AML-193 (cell line): Measurements from ENCODE around the gene RIMBP3B.
"Not testable (repeated sequence)": the region's sequence is repeated elsewhere in the genome, so short reads cannot be mapped to it uniquely, and the experiment has no call there.

ENCODE experiments used
- DNase-seq, 2 experiments: peaks; one replicate each; lab custom pipeline; 2025; lab: John Stamatoyannopoulos, UW

Gene RIMBP3B, protein sequence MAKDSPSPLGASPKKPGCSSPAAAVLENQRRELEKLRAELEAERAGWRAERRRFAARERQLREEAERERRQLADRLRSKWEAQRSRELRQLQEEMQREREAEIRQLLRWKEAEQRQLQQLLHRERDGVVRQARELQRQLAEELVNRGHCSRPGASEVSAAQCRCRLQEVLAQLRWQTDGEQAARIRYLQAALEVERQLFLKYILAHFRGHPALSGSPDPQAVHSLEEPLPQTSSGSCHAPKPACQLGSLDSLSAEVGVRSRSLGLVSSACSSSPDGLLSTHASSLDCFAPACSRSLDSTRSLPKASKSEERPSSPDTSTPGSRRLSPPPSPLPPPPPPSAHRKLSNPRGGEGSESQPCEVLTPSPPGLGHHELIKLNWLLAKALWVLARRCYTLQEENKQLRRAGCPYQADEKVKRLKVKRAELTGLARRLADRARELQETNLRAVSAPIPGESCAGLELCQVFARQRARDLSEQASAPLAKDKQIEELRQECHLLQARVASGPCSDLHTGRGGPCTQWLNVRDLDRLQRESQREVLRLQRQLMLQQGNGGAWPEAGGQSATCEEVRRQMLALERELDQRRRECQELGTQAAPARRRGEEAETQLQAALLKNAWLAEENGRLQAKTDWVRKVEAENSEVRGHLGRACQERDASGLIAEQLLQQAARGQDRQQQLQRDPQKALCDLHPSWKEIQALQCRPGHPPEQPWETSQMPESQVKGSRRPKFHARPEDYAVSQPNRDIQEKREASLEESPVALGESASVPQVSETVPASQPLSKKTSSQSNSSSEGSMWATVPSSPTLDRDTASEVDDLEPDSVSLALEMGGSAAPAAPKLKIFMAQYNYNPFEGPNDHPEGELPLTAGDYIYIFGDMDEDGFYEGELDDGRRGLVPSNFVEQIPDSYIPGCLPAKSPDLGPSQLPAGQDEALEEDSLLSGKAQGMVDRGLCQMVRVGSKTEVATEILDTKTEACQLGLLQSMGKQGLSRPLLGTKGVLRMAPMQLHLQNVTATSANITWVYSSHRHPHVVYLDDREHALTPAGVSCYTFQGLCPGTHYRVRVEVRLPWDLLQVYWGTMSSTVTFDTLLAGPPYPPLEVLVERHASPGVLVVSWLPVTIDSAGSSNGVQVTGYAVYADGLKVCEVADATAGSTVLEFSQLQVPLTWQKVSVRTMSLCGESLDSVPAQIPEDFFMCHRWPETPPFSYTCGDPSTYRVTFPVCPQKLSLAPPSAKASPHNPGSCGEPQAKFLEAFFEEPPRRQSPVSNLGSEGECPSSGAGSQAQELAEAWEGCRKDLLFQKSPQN (N-terminal part only)

DNA sequence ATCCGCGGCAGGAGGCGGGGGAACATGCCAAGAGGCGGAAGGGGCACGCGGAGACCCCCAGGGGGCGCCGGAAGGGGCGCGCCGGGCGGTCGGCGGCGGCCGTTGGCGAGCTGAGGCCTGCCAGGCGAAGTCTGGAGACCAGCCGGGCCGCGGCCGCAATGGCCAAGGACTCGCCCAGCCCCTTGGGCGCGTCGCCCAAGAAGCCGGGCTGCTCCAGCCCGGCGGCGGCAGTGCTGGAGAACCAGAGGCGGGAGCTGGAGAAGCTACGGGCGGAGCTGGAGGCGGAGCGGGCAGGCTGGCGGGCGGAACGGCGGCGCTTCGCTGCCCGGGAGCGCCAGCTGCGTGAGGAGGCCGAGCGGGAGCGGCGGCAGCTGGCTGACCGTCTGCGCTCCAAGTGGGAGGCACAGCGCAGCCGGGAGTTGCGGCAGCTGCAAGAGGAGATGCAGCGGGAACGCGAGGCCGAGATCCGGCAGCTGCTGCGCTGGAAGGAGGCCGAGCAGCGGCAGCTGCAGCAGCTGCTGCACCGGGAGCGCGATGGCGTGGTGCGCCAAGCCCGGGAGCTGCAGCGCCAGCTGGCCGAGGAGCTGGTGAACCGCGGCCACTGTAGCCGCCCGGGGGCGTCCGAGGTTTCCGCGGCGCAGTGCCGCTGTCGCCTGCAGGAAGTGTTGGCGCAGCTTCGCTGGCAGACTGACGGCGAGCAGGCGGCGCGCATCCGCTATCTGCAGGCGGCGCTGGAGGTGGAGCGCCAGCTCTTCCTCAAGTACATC, at the start of gene RIMBP3B:
RIMBP3B (plus strand) TSS at position 51 of the 767 bp plus-strand sequence; CDS start at position 159, 108 bp downstream.
- DNase-seq, result not testable (repeated sequence)

DNA sequence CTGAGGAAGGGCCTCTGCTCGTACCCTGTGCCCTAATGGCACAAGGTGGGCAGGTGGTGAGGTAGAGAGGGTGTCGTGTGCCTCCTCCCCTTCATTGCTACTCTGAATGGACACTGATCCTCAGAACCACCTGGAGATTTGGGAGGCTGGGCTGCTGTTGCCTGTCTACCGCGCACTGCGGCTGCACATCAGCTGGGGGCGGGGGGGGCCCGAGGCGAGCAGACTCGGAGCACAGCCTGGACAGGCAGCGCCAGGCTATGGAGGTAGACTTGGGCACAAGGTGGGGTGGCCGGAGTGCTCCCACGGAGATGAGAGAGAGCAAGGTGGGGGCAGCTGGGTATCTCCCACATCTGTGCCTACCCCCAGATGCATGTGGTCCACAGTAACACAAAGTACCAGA, 26.0 kb upstream of the RIMBP3B start:
- DNase-seq, result not testable (repeated sequence)

DNA sequence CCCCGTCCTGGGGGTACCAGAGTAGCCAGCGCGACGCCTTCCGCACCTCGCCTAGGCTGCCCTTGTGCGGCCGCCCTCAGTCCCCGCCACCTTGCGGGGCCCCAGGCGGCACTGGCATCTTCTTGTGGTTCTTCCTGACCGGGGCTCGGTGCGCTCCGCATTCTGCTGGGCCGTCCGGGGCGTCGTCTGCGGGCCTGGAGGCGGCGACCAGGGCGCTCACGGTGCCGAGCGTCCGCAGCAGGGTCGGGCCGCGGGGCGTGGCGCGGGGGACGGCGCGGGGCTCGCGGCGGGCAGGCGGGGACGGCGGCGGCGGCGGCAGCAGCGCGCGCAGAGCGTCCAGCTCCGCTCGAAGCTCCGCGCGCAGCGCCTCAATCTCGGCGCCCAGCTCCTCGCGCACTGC, 23.0 kb upstream of the RIMBP3B start:
- not testable (repeated sequence) for DNase-seq

DNA sequence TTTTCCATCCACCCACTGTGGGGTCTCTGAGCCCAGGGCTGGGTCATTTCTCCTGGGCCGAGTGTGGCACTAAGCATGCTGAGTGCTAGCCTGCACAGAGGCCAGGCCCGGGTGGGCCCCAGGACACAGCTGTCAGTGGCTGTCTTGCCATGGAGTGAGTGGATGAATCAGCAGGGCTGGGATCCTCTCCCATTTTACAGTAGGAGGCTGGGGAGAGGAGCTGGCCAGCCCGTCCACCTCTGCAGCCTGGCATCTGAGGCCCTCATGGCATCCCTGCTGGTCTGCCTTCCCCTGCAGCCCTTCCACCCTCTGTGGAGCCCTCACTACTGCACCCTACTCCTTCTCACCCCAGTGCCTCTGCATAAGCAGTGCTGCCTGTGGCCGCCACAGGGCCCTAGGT, 21.1 kb upstream of the RIMBP3B start:
- not testable (repeated sequence) for DNase-seq

DNA sequence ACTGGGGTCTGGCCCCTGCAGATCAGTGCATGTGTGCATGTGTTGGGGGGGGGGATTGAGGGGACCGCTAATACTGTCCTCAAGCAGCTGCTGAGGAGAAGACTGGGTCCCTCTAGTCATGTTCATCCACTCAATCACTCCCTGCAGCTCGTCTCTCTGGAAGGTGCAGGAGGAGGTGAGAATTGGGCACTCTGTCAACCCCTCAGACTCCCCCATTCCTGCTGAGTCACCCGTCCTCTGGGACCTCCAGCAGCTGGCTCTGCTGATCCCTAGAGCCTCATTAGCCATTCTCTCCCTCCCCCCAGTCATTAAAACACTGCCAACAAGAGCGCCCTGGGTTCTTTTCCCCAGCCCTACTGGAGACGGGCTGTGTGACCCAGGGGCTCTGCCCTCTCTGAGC, 20.5 kb upstream of the RIMBP3B start:
- DNase-seq, result not testable (repeated sequence)

DNA sequence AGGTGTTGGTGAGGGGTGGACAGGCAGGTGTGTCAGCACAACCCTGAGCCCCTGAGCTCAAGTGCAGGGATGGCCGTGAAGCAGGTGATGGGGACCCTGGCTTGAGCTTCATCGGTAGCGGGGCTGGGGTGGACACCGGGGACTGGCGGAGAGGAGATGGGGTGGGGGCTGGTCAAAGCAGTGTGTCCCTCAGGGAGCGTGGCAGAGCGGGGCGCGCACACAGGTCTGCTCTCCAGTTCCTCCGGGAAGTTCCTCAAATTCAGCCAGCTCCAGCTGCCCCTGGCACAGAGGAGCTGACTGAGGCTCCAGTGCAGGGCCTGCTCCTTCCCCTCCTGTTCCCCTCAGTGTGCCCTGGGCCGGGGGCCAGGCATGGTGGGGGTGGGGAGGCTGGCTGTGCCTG, 19.7 kb upstream of the RIMBP3B start:
- DNase-seq, result not testable (repeated sequence)

DNA sequence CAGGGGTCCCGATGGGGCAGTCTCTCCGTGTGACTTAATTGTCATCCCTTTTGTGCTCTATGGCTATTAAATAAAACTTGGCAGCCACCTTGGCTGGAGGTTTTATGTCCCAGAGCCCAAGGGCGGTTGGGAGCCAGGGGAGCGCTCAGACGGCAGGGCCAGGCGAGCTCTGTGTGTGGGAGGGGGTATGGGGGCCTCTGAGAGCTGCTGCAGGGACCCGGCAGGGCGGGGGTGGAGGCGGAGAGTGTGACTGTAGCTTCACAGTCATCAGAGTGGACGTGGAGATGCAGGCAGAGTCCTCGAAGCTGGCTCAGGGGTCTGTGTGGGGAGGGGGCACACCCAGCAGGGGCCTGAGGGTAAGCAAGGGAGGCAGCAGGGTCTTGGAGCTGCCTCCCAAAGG, 19.2 kb upstream of the RIMBP3B start:
- not testable (repeated sequence) for DNase-seq

DNA sequence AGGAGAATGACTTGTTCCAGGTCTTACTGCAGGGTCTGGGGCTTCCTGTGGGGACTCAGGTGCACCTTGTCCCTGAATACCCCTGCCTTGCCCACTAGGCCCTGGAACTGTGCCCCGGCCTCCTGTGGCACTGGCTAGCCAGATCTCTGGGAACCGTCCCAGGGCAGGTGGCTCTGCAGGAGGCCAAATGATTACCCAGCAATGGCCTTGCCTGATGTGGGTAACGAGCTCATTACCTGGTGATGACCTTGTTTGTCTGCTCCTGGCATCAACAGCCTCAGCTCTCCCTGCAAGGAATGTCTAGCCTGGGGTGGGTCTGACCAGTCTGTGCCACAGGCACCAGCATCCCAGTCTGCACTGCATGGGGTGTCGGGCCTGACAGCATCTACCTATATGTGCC, 18.2 kb upstream of the RIMBP3B start:
- not testable (repeated sequence) for DNase-seq

DNA sequence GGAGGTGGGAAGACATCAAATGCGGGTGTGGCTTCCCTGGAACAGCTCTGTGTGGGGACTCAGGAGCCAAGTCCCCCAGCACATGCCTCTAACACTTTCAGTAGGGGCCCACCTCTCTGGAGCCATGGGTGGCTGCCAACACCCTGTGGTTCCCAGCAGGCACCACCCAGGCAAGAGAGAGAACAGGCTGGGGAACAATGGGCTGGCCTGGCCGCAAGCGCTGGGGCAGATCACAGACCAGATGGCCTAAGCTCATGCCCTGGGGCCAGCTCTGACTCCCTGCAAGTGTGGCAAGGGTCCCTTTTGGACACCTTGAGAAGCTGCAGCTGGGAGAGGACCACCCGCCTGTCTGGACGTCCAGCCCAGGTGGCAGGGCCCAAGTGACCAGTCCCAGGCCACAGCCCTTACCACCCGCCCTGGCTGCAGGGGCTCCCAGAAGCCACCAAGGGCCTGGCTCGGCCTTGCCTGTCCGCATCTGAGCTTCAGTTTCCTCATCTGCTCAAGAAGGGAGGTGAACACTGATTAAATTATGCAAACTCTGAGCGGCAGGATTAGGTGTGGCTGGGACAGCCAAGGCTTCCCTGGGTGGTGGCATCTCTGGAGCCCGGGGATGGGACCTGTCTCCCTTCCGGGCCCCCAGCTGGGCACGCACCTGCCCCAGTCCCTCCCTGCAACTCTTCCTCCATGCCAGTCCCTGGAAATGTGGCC, 14.8 kb upstream of the RIMBP3B start:
- not testable (repeated sequence) for DNase-seq

DNA sequence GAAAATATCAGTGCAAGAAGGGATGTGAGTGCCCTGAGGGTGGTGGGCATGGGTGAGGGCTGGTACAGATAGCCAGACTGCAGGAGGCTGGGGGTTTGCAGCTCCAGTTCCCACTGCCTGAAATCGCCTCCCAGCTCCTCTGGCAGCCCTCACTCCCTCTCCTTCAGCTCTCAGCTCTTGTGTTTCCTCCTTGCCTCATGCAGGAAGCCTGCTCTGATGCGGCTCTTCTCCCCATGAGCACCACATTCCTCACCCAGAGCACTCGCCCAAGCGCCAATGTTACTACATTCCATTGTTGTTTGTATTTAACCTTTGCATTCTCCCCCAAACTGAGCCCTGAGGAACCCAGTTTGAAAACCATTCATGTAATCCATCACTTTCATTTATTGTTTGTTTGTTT, 7.7 kb upstream of the RIMBP3B start:
- not testable (repeated sequence) for DNase-seq

DNA sequence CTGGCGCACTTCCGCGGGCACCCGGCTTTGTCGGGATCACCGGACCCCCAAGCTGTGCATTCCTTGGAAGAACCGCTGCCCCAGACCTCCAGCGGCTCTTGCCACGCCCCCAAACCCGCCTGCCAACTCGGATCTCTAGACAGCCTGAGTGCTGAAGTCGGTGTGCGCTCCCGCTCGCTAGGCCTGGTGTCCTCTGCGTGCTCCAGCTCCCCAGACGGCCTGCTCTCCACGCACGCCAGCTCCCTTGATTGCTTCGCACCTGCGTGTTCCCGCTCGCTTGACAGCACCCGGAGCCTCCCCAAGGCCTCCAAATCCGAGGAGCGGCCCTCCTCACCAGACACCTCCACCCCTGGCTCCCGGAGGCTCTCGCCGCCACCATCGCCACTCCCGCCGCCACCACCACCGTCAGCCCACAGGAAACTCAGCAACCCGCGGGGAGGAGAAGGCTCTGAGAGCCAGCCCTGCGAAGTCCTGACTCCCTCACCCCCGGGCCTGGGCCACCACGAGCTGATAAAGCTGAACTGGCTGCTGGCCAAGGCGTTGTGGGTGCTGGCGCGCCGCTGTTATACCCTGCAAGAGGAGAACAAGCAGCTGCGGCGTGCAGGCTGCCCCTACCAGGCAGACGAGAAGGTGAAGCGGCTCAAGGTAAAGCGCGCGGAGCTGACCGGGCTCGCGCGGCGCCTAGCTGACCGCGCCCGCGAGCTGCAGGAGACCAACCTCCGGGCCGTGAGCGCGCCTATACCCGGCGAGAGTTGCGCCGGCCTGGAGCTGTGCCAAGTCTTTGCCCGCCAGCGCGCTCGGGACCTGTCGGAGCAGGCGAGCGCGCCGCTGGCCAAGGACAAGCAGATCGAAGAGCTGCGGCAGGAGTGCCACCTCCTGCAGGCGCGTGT, 1.2 kb downstream of the RIMBP3B start:
- DNase-seq, result not testable (repeated sequence)

DNA sequence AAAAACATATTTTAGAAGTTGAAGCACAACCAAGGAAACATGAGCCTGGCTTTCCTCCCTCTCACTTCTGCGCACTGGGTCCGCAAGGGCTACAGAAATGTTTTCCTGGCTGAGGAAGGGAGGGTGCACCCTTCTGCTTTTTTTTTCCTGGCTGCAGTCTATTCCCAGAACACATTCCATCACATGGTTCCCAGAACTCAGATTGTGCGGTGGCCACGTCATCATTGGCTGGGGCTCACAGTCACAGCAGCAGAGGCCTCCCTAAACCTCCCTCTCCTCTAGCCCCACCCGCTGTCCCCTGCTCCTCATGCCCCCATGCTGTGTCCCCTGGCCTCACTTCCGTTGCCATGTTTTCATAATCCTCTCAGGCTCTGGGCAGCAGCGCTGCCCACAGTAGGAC, 5.9 kb downstream of the RIMBP3B start:
- not testable (repeated sequence) for DNase-seq

DNA sequence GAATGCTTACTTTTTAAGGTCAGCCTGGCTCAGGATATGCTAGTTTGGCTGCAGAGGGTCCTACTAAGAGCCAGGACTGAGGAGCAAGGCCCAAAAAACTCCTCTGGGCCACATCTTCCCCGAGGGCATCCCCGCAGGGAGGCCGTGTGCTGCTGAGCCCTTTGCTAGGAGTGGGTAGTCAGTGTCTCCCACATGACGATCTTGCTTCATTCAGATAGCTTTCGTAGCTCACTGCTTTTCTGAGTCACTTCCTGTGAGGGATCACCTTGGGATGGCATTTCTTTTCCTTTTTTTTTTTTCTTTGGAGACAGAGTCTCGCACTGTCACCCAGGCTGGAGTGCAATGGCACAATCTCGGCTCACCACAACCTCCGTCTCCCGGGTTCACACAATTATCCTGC, 6.5 kb downstream of the RIMBP3B start:
- not testable (repeated sequence) for DNase-seq

DNA sequence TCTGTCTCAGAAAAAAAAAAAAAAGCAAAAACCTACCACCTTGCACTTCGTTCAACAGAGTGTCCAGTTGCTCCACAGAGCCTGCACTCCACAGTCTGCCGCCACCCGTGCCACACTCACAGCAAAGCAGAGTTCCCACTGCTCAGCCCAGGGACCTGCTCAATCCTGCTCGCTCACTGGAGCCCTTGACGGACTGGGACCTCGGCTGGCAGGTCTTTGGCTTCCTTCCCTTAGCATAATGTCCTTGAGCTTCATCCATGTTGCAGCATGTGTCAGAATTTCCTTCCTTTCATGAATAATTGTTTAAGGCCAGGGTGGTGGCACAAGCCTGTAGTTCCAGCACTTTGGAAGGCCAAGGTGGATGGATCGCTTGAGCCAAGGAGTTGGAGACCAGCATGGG, 11.1 kb downstream of the RIMBP3B start:
- DNase-seq, result not testable (repeated sequence)

DNA sequence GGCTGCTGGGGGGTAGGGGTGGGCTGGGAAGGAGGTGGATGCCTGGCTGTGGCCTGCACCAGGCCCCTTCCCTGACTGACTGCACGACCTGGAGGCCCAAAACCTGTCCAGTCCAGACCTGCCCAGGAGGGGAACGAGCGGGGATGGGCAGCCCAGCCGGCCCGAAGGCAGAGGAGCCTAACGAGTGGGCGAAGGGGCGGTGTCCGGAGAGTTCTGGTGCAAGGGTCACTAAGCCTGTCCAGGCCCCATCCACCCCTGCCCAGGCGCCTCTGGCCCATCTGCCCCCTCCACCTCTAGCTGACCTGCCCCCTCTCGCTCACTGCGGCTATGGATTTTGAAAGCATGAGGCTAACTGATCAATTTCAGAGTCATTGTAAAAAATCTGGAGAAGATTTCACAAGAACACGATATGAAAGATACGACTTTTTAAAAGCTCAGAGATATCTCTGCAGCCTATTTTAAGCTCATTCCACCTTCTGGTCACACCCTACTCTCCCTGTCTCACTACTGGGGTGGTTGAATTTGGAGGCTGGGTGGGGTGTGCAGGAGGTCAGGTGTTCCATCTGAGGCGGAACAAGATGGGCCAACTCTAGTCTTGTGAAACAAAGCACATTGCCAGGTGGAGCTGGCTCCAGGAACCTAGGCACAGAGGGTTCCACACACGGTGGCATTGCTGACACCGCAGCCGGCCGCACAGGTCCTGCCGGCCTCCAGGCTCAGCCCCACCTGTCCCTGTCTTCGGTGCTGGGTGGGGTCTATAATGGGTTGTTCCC, 17.8 kb downstream of the RIMBP3B start:
- DNase-seq, result not testable (repeated sequence)

DNA sequence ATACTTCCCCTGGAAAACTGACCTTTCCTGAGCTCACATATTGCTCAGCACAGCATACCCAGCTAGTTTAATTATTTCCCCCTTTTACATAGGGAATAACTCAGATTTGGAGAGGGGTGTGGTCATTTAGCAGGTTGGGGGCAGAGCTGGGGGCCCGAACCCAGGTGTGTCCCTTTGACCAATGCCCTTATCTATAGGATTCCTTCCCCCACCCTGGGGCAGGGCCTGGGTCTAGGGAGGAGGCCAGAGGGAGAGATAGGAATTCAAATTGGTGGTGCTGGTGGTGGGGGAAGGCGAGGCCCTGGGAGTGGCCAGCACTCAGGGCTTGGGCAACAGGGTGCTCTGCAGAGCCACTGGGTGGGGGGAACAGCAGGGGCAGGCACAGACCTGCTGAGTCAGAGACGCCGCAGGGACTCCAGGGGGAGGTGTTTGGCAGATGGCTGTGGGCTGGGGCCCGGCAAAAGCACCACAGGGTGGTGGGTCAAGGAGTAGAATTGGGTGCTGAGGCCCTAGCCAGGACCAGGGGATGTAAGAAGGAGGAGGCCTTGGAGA, 19.3 kb downstream of the RIMBP3B start:
- DNase-seq, result not testable (repeated sequence)

DNA sequence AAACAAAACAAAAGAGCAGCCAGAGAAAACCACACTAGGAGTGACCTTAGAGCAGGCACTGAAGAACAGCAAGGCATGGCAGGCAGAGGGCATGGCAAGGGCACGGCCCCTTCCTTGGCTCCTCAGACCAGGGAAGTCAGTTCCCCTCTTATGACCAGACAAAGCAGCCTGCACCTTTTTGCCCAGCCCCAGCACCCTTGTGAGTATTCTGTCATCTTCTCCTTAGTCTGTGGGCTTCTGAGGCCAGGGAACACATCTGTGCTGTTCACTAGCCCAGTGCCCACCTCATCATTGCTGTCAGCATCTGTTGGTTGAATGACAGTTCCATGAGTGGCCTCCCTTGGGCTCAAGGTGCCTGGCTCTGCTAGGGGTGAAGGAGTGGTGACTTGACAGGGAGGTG, 23.6 kb downstream of the RIMBP3B start:
- DNase-seq, result not testable (repeated sequence)

DNA sequence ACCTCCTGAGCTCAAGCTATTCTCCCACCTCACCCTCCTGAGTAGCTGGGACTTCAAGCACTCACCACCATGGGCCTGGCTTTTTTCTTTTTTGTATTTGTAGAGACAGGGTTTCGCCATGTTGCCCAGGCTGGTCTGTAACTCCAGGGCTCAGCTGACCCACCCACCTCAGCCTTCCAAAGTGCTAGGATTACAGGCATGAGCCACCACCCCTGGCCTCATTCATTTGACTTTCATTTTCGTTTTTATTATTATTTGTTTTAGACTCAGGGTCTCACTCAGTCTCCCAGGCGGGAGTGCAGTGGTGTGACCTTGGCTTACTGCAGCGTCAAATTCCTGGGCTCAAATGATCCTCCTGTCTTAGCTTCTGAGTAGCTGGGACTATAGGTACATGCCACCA, 24.2 kb downstream of the RIMBP3B start:
- not testable (repeated sequence) for DNase-seq
